Measurements from ENCODE around the gene RB1.

DNA sequence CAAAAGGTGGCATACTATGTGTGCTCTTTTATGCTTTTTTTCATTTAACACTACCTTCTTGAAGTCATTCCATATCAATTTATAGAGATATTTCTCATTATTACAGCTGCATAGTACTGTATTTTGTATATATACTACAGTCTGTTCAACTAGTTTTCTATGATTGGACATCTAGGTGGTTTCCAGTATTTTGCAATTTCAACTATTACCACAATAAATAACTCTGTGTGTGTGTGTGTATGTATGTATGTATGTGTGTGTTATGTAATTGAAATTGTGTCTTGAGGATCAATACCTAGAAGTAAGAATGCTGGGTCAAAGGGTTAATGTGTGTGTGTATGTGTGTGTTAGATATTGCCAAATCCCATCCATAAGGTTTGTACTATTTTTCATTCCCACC lies 102.3 kb downstream of the RB1 start:
- TF ChIP-seq, protein P1, sequence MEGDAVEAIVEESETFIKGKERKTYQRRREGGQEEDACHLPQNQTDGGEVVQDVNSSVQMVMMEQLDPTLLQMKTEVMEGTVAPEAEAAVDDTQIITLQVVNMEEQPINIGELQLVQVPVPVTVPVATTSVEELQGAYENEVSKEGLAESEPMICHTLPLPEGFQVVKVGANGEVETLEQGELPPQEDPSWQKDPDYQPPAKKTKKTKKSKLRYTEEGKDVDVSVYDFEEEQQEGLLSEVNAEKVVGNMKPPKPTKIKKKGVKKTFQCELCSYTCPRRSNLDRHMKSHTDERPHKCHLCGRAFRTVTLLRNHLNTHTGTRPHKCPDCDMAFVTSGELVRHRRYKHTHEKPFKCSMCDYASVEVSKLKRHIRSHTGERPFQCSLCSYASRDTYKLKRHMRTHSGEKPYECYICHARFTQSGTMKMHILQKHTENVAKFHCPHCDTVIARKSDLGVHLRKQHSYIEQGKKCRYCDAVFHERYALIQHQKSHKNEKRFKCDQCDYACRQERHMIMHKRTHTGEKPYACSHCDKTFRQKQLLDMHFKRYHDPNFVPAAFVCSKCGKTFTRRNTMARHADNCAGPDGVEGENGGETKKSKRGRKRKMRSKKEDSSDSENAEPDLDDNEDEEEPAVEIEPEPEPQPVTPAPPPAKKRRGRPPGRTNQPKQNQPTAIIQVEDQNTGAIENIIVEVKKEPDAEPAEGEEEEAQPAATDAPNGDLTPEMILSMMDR (IDR thresholded peaks at IDR 0.05), result no peak
- TF ChIP-seq EZH2 (IDR thresholded peaks at IDR 0.05; ENCODE audit: borderline replicate concordance, insufficient read depth, low read depth, low read length, poor library complexity, severe bottlenecking), result no peak

Measured in B cell (primary cell).